GM12801 (cell line): Measurements from ENCODE around the gene SHANK3.

Experiments used
- TF ChIP-seq, protein P1 (sequence below): IDR thresholded peaks from one replicate; pipeline ENCODE4 v1.5.1; 2011; ENCODE audit warnings: control low read depth; ENCODE audit not compliant: insufficient read length; ENCODE audit errors: extremely low read depth

The SHANK3 gene

DNA sequence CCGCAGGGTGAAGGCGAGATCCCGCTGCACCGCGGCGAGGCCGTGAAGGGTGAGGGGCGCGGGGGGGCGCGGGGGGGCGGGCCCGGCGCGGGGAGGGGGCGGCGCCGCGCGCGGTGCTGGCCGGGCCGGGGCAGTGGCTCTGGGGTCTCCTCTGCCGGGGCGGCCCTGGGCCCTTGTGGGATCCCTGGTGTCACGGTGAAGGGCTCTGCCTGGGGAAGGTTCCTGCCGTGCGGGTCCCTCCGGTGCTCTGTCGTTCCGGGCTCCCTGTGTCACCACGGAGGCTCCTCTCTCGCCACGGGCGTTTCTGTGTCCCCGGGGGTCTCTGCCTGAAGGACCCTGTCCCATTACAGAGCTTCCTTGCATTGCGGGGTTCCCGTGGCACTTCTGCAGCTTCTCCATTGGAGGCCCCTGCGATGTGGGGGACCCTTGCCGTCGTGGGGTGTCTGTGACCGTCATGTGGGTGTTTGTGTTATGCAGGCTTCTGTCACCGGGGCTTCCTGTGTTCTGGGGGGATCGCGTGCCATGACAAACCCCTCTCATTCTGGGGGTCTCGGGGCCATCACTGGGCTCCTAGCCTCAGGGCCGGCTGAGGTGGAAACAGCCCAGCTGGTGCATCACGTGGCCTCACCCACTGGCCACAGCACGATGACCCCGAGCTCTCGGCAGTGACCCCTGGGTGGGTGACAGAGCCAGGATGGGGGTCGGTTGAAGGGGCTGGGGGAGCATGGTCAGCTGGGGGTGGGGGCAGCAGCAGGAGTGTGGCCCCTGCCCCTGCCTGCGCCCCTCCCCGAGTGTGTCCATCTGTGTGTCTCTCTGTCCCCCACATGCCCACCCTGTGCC is 25.3 kb downstream of the SHANK3 start:
- TF ChIP-seq, protein P1, sequence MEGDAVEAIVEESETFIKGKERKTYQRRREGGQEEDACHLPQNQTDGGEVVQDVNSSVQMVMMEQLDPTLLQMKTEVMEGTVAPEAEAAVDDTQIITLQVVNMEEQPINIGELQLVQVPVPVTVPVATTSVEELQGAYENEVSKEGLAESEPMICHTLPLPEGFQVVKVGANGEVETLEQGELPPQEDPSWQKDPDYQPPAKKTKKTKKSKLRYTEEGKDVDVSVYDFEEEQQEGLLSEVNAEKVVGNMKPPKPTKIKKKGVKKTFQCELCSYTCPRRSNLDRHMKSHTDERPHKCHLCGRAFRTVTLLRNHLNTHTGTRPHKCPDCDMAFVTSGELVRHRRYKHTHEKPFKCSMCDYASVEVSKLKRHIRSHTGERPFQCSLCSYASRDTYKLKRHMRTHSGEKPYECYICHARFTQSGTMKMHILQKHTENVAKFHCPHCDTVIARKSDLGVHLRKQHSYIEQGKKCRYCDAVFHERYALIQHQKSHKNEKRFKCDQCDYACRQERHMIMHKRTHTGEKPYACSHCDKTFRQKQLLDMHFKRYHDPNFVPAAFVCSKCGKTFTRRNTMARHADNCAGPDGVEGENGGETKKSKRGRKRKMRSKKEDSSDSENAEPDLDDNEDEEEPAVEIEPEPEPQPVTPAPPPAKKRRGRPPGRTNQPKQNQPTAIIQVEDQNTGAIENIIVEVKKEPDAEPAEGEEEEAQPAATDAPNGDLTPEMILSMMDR = no peak

DNA sequence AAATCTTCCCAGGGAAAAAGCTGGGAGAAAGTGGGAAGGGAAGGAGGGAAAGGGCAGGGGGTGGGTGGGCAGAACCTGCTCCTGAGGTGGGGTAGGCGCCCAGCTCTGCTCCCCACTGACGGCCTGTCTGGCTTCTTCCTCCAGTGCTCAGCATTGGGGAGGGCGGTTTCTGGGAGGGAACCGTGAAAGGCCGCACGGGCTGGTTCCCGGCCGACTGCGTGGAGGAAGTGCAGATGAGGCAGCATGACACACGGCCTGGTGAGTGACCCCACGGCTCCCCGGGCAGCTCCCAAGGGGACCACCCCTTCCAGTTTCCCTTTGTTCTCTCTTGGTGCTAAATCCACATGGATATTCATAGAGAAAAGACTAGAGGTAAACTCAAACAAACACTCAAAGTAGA is 25.9 kb downstream of the SHANK3 start:
- TF ChIP-seq, protein P1 = no peak

DNA sequence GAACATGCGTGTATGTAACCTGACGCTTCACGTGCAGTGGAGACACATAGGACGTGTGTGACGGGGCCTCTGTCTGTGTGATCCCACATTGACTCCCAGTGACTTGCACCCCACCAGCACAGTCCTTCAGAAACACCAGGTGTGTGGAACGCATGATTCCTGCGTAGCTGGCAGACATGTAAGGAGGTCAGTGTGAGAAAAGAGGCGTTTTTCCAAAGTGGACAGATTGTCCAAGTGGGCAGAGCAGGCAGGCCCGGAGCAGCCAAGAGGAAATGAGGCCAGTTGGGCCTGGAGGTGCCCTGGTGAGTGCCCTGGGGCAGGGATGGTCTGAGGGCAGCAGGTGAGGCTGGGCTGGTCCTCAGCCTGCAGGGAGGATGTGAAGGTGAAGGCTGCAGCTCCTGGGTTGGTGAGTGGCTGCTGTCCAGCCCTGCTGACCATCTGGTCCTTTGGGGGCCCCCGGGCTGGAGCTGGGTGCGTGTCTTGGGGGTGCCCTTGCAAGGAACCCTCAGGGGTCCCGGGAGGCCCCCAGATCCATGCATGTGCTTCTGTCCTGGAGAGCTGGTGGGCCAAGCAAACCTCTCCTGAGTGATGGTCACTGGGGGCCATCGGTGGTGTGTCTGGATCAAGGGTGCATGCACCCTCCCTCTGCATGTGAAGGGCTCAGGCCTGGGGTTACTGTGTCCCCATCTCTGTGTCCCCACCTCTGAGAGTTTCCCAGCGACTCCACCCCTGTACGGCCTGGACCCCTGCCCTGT is 26.6 kb downstream of the SHANK3 start:
- TF ChIP-seq, protein P1 = no peak

DNA sequence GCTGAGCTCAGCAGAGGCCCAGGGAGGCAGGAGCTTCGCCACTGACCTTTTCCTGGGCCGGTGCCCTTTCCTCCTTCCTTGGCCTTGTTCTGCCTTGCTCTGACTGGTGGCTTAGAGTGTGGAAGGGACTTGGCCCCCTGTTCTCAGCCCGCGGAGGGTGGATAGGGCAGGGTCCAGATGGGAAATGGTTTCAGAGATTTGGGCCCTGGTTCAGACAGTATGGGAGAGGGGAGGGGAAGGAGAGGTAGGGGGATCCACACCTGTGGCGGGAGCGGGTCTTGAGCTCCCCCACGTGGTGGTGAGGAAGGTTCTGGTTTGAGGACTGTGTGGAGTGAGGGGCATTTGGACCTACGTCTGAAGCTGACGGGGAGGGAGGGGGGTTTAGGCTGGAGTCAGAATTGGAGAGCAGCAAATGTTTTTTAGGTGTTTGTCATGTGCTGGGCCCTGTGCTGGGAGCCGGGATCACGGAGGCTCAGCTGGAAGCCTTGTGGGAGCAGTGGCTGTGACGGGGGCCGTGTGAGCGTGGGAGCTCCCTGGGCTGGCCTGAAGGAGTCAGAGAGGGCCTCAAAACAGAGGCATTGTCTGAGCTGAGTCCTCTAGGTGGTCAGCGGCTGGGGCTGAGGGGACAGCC is 27.2 kb downstream of the SHANK3 start:
- TF ChIP-seq, protein P1 = no peak

DNA sequence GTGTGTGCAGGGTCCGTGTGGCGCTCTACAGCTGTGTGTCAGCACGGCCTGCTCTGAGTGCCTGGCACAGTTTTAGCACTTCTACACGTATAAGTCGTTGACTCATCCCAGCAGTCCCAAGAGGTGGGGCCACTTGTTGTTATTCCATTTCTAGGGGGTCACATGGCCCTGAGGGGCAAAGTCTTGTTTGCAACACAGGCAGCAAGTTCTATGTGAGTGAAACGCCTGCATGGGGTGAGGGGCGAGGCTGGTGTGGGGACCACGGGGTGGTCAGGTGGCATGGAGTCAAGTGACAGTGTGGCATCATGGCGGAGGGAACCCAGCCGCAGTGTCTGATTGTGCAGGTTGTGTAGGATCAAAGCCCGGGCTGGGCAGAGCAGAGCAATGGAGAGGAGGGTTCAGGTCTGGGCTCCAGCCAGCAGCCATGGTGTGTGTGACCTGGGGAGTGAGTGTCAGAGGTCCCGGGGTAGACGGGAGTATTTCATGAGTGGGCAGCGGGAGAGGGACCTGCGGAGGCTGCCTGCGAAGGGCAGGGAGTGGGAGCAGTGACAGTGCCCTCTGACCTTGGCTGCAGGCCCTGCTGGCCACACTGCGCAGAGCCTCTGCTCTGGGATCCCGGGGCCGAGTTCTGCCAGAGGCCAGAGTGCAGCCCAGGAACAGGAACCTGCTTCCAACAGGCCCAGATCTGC is 27.9 kb downstream of the SHANK3 start:
- TF ChIP-seq, protein P1 = no peak

DNA sequence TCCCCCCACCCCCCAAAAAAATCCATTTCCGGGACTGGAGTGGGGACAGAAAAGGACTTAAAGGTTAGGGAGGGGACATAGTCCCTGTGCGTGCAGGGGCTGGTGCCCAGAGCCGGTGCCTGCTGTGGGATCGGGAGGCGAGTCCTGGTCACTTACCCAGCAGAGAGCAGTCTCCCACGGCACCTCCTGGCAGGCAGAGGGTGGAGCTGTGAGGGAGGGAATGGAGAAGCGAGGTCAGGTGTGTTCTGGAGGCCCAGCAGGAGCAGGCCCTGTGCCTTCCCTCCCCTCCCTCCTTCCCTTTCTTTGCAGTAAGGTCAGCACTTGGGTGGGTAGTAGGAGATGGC is 28.4 kb downstream of the SHANK3 start:
- TF ChIP-seq, protein P1 = no peak
